ENCODE data around the gene ANTXR2.
"Not testable (repeated sequence)": the region's sequence is repeated elsewhere in the genome, so short reads cannot be mapped to it uniquely, and the experiment has no call there.

Gene ANTXR2

DNA sequence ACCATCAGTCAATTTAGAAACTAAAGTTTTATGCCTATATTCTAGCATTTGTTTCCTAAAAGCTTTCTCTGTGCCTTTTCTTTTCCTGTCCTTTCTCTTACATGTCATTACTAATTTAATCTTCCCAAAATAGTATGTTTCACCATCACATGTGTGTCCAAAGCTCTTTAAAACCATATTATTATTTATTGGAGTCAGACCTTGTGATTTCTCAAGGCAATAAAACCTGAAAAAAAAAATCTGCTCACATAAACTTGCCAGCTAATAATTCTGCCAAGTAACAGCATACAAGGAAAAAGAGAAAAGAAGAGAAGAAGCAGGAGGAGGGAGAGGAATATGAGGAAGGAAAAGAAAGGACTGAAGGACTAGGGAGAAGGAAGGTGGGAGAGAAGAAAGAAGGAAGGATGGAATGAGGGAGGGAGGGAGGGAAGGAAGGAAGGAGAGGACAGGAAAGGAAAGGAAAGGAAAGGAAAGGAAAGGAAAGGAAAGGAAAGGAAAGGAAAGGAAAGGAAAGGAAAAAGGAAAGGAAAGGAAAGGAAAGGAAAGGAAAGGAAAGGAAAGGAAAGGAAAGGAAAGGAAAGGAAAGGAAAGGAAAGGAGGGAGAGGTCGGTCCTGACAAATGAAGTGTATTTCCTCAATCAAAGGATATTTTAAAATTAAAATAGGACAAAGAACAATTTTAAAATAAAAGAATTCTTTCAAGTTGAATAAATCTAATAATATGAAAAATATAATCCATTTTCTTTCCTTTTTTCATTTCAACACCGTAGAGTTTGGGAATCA lies 57.4 kb downstream of the ANTXR2 start:
- no peak for DNase-seq

DNA sequence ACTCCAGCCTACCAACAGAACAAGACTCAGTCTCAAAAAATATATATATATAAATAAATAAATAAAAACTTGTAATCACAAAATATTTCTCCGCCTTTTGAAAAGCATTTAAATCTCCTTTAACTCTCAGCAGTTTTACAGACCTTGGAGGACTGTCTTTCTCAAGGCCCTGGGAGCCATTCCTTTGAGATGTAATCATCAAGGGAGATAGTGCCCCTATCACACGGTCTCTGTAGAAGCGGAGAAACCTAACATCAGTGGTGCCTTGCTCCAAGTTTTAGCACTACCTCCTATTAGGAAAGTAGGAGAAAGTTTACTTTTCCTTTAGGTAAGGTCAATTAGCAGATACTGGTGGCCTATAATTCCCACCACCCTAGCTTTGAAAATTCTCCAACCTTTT lies 58.5 kb downstream of the ANTXR2 start:
- DNase-seq: no peak

DNA sequence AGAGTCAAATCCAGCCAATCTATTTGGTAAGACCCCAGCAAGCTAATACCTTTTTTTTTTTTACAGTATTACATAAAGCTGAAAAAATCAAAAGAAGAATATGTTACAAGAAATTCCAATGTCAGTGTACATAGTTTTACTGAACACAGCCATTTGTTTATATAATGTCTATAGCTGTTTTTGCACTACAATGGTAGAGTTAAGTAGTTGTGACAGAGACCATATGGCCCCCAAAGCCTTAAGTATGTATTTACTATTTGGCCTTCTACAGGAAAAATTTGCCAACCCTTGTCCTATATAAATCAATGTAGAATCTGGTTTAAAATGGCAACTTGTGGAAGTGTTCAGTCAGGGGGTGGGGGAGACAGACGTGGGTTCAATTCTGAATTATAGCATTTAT lies 60.7 kb downstream of the ANTXR2 start:
- DNase-seq: no peak

DNA sequence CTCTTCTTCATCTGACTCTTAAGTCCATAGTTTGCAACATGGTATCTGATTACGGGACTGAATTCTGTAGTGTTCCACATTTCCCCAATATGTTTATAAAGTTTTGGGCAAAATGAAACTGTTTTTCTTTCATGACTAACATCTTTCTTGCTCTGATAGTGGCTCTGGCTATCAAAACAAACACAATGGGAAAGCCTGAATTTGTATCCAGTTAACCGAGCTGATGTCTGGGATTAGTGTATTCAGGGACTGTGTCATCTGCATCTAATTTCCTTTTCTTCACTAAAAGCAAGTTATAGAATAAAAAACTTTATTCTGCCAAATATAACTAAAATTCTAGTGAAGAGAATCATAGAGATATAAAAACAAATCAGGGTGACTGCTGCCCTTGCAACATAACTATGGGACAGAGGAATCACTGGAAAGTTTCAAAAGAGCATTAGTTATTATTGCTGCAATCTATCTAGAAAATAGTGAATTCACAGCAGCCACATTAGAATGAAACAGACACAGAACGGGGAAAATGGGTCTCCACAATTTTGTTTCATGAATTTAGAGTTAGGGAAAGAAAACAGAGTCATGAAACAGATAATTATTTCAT lies 61.3 kb downstream of the ANTXR2 start:
- DNase-seq: no peak

DNA sequence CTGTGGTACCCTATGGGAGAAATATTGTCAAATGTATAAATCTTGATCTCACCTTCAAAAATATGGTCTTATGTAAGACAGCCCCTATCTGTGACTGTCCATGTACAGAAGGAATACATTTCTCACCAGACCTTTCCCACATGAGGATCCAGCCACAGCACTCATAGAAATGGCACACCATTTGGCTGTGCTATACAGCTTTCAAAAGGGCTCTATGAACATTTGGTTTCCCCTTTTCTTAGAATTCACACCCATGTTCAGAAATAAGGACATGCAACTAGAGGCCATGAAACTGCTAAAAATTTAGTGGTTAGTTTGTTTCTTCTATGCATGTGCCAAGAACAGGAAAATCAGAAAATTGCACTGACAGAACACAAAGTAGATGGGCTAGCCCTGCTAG lies 62.7 kb downstream of the ANTXR2 start:
- no peak for DNase-seq

DNA sequence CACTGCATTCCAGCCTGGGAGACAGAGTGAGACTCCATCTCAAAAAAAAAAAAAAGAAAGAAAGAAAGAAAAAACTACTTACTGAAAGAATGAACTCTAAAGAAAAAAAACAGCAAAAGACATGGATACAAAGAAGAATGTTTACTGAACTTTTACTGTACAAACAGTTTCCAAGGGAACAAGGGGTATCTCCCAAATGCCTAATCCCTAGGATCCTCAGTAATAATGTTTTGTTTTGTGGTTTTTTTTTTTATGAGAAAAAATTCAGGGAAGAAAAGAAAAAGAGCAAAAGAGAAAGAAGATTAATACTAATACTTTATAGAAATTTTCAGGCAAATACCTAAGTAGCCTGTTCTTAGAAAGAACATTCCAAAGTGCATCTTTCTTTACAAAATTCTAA lies 63.2 kb downstream of the ANTXR2 start:
- no peak for DNase-seq

DNA sequence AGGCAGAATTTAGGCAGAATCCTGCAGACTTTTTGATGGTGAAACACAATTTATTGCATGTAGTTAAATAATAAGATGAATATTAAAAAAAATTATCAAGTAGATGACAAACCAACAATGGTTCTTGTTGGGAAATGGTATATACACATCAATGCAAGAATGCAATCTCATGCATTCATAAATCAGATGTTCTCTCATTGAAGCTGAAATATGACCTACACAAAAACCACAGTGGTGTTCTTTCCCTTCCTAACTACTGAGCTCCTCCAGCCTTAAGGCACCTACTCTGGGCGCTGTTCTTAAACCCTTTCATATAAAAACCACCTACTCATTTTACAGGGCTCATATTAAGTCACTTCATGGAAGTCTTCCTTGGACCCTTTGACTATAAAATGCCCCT lies 64.1 kb downstream of the ANTXR2 start:
- no peak for DNase-seq

DNA sequence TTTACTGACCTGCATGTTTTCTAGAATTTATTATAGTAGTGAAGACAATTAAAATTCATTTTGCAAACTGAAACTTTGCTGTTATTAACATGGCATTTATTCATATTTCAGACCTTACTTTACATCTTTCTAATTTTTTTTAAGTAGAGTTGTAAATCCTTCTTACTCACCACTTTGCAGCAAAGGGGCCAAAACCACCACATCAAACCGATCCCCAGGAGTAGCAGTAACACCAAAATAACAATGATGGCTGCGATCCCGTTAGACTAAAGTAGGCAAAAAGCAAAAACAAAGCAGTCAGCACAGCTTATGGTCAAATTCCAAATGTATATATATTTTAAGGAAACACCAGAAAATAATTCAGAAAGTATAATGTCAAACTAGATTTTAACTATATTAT lies 64.7 kb downstream of the ANTXR2 start:
- DNase-seq: no peak

DNA sequence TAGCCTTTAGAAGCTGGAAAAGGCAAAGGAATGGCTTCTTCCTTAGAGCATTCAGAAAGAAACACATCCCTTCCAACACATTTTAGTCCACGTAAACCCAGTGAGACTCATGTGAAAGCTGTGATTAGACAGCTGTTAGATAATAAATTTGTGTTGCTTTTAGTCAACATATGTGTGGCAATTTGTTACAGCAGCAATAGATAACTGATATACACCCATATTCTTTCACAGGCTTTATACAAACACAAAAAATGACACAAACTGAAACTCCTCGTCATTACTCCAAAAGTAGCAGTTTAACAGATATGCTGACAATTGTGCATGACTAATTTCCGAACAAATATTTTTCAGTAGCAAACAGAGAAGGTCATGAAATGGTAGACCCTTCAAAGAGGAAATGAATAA lies 65.3 kb downstream of the ANTXR2 start:
- no peak for DNase-seq

DNA sequence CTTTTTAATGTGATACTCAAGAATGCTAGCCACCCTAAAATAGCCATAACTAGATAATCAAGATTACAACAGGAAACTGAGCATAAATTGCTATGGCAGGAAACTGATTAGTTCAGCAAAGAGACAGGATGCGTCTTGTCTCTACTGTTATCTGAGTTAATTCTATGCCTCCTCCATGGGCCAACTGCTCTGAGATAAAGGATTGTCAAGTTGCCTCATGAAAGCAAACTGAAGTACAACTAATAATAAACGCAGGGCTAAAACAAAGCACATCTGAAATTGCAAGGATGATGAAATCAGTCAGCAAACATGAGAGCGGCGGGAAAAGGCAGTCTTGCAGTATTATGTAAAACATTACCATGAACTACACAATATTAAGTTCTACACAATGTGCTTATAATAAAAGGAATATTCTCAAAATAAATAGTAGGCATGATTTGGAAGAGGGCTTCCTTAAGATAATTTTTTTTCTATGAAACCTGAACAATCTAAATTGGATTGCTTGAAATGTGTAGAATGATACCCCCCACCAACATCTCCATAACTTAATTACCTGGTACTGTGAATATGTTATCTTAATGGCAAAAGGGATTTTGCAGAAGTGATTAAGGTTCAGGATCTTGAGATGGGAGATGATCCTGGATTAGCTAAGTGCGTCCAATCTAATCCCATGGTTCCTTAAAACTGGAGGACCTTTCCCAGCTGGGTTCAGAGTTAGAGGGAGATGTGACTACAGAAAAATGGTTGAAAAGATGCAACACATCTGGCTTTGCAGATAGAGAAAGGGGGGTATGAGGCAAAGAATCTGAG lies 65.9 kb downstream of the ANTXR2 start:
- no peak for DNase-seq

DNA sequence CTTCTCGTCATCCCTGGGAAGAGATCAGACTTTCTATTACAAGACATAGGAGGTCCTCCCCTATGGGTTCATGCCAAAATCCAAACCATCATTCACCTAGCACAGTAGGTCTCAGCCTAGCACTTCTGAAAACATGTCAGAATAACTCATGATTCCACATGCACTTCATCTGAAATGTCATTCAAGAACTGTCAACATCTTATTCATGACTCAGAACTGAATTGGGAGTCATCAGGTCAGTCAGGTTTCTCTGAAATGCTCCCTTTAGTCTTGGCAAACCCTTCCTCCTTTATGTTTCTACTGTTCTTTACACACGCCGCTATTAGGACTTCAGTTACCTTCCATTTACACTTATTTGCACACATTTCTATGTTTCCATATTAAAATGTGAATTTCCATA lies 67.2 kb downstream of the ANTXR2 start:
- DNase-seq: no peak

DNA sequence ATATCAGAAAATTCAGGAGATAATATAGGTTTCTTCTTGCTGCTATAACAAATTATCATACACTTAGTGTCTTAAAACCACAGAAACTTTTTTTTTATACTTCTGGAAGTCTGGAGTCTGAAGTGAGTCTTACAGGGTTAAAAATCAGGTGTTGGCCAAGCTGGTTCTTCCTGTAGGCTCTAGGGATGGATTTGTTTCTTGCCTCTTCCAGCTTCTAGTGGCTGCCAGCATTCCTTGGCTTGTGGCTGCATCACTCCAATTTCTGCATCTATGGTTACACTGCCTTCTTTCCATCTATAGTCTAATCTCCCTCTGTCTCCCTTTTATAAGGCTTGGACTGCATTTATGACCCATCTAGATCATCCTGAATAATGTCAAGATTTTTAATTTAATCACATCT lies 68.7 kb downstream of the ANTXR2 start:
- no peak for DNase-seq

DNA sequence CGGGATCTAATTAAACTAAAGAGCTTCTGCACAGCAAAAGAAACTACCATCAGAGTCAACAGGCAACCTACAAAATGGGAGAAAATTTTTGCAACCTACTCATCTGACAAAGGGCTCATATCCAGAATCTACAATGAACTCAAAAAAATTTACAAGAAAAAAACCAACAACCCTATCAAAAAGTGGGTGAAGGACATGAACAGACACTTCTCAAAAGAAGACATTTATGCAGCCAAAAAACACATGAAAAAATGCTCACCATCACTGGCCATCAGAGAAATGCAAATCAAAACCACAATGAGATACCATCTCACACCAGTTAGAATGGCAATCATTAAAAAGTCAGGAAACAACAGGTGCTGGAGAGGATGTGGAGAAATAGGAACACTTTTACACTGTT lies 70.5 kb downstream of the ANTXR2 start:
- not testable (repeated sequence) for DNase-seq

DNA sequence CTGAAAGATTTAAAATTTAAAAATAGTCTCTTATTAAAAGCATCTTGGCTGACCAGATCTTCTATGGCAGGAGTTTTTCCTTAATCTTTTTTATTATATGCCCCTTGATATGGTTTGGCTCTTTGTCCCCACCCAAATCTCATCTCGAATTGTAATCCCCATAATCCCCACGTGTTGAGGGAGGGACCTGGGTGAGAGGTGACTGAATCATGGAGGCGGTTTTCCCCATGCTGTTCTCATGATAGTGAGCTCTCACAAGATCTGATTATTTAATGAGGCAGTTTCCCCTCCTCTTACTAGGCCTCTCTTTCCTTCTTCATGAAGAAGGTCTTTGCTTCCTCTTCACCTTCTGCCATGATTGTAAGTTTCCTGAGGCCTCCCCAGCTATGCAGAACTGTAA lies 74.0 kb downstream of the ANTXR2 start:
- DNase-seq: not testable (repeated sequence)

DNA sequence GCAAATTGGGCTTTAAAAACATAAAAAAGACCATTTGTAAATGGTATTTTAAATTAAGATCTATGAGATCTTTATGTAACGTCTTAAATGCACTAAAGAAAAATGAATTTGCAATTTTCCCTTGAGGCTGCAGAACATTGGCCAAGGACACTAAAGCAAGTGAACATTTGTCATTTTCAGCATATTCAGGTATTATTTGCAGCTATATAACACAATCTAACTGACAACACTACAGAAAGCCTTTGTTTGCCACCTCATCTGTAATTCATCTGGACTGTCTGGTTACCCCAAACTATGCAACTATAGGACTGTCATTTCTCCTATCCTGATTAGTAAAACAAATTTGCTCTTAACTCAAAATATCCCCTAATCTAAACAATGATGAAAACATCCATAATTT lies 74.8 kb downstream of the ANTXR2 start:
- no peak for DNase-seq

DNA sequence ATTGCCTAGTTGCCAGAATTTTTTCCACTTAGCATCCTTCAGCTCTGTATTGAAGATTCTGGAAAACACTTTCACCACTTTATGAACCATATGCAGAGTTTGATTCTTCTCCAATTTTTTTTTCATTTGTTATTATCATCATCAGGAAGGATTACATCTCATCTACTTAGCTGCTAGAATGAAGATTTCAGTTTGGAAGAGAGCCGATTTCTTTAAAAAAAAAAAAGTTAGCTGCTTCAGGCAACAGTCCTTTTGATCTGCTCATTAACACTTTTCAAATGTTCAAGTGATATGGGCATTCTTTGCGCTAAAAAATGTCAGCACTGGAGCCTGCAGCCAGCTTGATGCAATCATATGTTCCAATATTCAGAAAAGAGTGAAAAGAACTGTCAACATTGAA lies 76.2 kb downstream of the ANTXR2 start:
- DNase-seq: no peak

DNA sequence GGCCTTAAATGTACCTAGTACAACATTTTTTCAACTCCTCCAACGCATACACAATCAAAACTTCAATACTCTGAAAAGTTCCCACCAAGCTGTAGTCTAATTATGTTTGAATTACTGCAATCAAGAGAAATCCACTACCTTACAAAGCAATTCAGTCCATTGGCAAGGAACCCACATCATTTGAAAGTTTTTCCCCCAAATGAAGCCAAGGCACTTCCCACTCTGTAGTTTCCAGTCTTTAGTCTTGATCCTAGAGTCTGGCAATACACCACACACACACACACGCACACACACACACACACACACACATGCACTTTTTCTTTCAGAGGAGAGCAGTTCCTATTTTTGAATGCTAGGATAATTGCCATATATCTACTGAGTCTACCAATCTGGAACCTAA lies 79.6 kb downstream of the ANTXR2 start:
- no peak for DNase-seq

DNA sequence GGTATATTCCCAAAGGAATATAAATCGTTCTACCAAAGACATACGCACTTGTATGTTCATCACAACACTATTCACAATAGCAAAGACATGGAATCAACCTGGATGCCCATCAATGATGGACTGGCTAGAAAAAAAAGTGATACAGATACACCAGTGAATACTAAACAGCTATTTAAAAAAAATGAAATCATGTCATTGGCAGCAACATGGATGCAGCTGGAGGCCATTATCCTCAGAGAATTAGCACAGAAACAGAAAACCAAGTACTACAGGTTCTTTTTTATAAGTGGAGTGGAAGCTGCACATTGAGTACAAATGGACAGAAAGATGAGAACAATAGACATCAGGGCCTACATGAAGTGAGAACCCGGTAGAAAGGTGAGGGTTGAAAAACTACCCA lies 81.4 kb downstream of the ANTXR2 start:
- no peak for DNase-seq

DNA sequence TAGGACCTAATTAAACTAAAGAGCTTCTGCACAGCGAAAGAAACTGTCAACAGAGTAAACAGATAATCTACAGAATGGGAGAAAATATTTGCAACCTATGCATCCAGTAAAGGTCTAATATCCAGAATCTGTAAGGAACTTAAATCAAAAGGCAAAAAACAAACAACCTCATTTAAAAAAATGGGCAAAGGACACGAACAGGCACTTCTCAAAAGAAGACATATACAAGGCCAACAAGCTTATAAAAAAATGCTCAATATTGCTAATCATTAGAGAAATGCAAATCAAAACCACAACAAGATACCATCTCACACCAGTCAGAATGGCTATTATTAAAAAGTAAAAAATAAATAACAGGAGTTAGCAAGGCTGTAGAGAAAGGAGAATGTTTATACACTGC lies 81.9 kb downstream of the ANTXR2 start:
- DNase-seq: not testable (repeated sequence)

DNA sequence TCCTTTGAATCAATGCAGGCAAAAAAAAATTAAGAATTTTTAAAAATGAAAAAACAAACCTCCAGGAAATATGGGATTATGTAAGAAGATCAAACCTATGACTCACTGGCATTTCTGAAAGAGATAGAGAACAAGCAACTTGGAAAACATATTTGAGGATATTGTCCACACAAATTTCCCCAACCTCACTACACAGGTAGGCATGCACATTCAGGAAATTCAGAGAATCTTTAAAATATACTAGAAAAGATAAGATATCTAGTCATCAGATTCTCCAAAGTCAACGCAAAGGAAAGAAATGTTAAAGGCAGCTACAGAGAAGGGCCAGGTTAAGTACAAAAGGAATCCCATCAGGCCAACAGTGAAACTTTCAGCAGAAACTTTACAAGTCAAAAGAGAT lies 85.6 kb downstream of the ANTXR2 start:
- DNase-seq: no peak

DNA sequence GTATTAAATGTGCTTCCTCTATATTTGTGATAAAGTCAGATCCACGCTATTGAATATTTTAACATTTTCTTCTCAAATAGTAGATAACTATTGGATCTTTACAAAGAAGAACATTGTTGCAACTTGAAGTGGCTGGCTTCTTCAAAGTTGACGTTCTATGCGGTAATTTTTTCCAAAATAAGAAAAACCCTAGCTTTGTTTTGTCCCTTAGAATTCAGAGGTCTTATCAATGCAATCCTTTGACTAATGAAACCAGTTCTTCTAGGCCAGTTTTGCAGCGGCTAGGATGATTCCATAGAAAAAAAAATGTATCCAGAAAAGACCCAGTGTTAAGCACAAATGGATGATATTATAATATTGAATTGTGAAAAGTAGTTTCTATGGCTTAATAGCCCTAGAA lies 89.6 kb downstream of the ANTXR2 start:
- DNase-seq: no peak

DNA sequence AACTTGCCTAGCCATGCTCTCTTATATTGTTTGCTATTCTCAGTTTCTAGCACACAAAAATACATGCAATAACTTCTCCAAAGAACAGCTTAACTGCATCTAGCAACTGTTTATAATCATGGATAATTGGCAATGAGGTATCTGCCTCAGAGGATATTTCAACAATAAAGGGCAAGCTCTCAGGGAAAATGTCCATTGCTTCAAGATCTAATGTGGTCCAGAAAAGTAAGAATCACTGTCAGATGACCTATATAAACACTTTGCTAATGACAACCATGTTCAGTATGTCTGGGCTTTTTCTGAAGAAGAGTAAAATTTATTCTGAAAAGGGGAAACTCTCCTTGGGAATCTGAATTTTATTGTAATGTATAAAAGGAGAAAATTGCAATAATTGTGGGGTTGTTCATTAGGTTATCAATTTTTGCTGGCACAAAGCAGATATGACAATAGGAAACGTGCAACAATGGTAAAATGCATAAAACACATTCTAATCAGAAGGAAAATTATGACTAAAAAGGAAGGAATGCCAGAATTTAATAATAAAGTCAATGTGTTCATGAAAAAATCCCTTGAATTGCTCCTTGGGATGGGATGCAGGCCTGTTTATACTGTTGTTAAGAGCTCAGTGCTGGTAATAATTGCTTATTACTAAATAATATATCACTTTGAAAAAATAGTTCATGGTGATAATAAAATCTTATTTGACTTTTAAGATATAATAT lies 90.3 kb downstream of the ANTXR2 start:
- no peak for DNase-seq

DNA sequence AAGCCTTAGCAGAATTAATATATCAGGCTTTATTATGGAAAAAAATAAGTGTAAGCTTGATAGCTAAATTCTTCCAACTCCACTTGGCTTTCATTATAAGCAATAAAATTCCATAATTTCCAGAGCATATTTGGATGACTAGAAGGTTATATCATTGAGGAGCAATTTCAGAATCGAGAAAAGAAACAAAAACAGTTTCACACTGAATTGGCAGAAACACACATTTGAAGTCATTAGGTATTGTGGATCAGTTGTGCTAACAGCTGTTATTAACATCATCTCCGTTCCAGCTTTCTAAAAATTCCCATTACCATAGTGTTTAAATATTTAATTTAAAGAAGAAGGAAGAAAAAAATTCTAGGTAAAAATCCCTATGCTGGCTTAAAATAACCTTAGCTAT lies 92.6 kb downstream of the ANTXR2 start:
- DNase-seq: no peak
